Measurements from ENCODE around the gene TRAPPC12.
A peak's percentile ranks its signal among the peaks of the same experiment; 100 is the strongest.
"Not testable (repeated sequence)": the region's sequence is repeated elsewhere in the genome, so short reads cannot be mapped to it uniquely, and the experiment has no call there.

TRAPPC12 gene

GRCh38 chr2:3505771-3506170 lies 126.3 kb downstream of the TRAPPC12 start:
- DNase-seq (ENCODE audit: low read depth in 2 of 2) = no peak

GRCh38 chr2:3512086-3512485 lies 132.6 kb downstream of the TRAPPC12 start:
- DNase-seq (ENCODE audit: low read depth in 2 of 2) = no peak

GRCh38 chr2:3513026-3513810 lies 133.7 kb downstream of the TRAPPC12 start:
- DNase-seq (ENCODE audit: low read depth in 2 of 2) = no peak

- DNase-seq (ENCODE audit: low read depth in 2 of 2) = not testable (repeated sequence)
Observed at GRCh38 chr2:3515438-3515837, 135.9 kb downstream of the TRAPPC12 start.

GRCh38 chr2:3516831-3517230 lies 137.3 kb downstream of the TRAPPC12 start:
- DNase-seq (ENCODE audit: low read depth in 2 of 2) = no peak

GRCh38 chr2:3517948-3518495 lies 138.5 kb downstream of the TRAPPC12 start:
- no peak for DNase-seq (ENCODE audit: low read depth in 2 of 2)

- DNase-seq (ENCODE audit: low read depth in 2 of 2) = peak; percentile 95 to 97
Observed at GRCh38 chr2:3518496-3519254, 139.2 kb downstream of the TRAPPC12 start.

GRCh38 chr2:3519255-3520205 lies 140.0 kb downstream of the TRAPPC12 start, which contains the start of gene ADI1:
TSS of gene ADI1 (minus strand) at chr2:3519531. CDS start at chr2:3519487, 44 bp downstream.
- peak; percentile 68 to 79 for DNase-seq (ENCODE audit: low read depth in 2 of 2)

- DNase-seq (ENCODE audit: low read depth in 2 of 2) = no peak
Observed at GRCh38 chr2:3520591-3520990, 141.1 kb downstream of the TRAPPC12 start.

- DNase-seq (ENCODE audit: low read depth in 2 of 2) = no peak
Observed at GRCh38 chr2:3522961-3523421, 143.5 kb downstream of the TRAPPC12 start.

GRCh38 chr2:3523551-3524041 lies 144.1 kb downstream of the TRAPPC12 start:
- DNase-seq (ENCODE audit: low read depth in 2 of 2) = no peak

GRCh38 chr2:3526871-3527270 lies 147.4 kb downstream of the TRAPPC12 start:
- DNase-seq (ENCODE audit: low read depth in 2 of 2) = no peak

GRCh38 chr2:3527886-3528785 lies 148.6 kb downstream of the TRAPPC12 start:
- DNase-seq (ENCODE audit: low read depth in 2 of 2) = no peak

All from stimulated activated CD4-positive, alpha-beta T cell treated with anti-CD3 and anti-CD28 coated beads, Interleukin-4, amount 100 ng/mL, for 48 hours (primary cell).